ENCODE results near the gene SPATA31D1. TPM values are rescaled to one million over a fixed set of nuclear protein-coding genes. Genes with fewer than 3 reads are reported as not detected.

The SPATA31D1 gene
- total RNA-seq, 1 experiment from 2014 or later, result not detected

DNA sequence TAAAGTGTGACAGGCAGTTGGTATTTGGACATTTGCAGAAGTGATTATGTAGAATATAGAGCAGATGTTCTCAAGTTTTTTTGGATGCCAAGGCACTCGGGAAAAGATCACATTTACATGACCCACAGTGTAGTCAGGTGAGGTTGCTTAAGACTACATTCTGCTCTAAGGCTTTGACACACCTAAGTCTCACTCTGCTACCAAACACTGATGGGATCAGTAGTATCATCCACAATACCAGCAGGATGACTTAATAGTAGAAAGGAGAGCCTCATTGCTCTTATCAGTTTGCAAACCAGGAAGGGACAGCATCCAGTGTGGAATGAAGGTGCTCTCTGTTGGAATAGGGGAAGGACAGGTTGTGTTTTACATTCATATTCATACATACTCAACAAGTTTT, 2.5 kb upstream of the SPATA31D1 start:
- ChIA-PET CTCF (no interaction called here), POLR2A (no interaction called here), RAD21 (ENCODE audit: low non-redundant PET in 1 of 2, low total read pairs in 2 of 2, uncharacterized antibody in 2 of 2, unreplicated experiment in 2 of 2) (no interaction called here)
- H3K79me2 ChIP-seq (ENCODE audit: insufficient read depth, low read length), result no peaks in the 10 kb centered on the region
- no peaks in the 10 kb centered on the region for H3K36me3 ChIP-seq (ENCODE audit: control insufficient read depth in 1 of 2, insufficient read depth in 2 of 2, low read length in 2 of 2)
- H3K27me3 ChIP-seq (ENCODE audit: insufficient read depth, low read length), result no peaks in the 10 kb centered on the region
- H4K20me1 ChIP-seq (ENCODE audit: insufficient read depth), result no peaks in the 10 kb centered on the region
- DNase-seq (ENCODE audit: low read depth, low spot score), result no peak
- H3K4me2 ChIP-seq (ENCODE audit: low read length), result no peak overlapping the region
- no peaks in the 10 kb centered on the region for H3K9me3 ChIP-seq (ENCODE audit: control insufficient read depth in 1 of 2, insufficient read depth in 1 of 2, low read depth in 1 of 2, low read length in 2 of 2)
- H3K27ac ChIP-seq (ENCODE audit: low read depth, low read length), result no peak overlapping the region
- H3K4me1 ChIP-seq (ENCODE audit: control insufficient read depth in 1 of 2, insufficient read depth in 2 of 2, low read length in 2 of 2), result no peaks in the 10 kb centered on the region
- no TSS peak for BruUV-seq (replicated peaks)
- no peak for TF ChIP-seq RAD21 (IDR thresholded peaks at IDR 0.05; ENCODE audit: low read depth)
- no peak for TF ChIP-seq JUND (IDR thresholded peaks at IDR 0.05)
- TF ChIP-seq EZH2 (IDR thresholded peaks at IDR 0.05), result no peak
- TF ChIP-seq SRF (IDR thresholded peaks at IDR 0.05; ENCODE audit: low read depth), result no peak
- TF ChIP-seq, protein P1, sequence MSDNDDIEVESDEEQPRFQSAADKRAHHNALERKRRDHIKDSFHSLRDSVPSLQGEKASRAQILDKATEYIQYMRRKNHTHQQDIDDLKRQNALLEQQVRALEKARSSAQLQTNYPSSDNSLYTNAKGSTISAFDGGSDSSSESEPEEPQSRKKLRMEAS (IDR thresholded peaks at IDR 0.05), result no peak
- TF ChIP-seq, protein P2, sequence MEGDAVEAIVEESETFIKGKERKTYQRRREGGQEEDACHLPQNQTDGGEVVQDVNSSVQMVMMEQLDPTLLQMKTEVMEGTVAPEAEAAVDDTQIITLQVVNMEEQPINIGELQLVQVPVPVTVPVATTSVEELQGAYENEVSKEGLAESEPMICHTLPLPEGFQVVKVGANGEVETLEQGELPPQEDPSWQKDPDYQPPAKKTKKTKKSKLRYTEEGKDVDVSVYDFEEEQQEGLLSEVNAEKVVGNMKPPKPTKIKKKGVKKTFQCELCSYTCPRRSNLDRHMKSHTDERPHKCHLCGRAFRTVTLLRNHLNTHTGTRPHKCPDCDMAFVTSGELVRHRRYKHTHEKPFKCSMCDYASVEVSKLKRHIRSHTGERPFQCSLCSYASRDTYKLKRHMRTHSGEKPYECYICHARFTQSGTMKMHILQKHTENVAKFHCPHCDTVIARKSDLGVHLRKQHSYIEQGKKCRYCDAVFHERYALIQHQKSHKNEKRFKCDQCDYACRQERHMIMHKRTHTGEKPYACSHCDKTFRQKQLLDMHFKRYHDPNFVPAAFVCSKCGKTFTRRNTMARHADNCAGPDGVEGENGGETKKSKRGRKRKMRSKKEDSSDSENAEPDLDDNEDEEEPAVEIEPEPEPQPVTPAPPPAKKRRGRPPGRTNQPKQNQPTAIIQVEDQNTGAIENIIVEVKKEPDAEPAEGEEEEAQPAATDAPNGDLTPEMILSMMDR (IDR thresholded peaks at IDR 0.05 in 2 of 3, conservative IDR thresholded peaks at IDR 0.05 in 1 of 3; ENCODE audit: borderline replicate concordance in 1 of 3, insufficient read depth in 1 of 3, low read depth in 2 of 3, low read length in 2 of 3), result no peak
- TF ChIP-seq SIN3A (IDR thresholded peaks at IDR 0.05; ENCODE audit: low read depth), result no peak
- no peak for TF ChIP-seq CBX3 (IDR thresholded peaks at IDR 0.05; ENCODE audit: low read depth)
- TF ChIP-seq EGR1 (IDR thresholded peaks at IDR 0.05; ENCODE audit: low read depth), result no peak
- no peak overlapping the region for H3K9ac ChIP-seq (ENCODE audit: low read length)
- H2AFZ ChIP-seq (ENCODE audit: low read depth, low read length, poor library complexity, severe bottlenecking), result no peak overlapping the region
- H3K9me2 ChIP-seq (ENCODE audit: insufficient read depth), result no peaks in the 10 kb centered on the region
- intact Hi-C loops (cut with micrococcal nuclease), result no loop called here
- ATAC-seq, result no peak
- H3K4me3 ChIP-seq (replicated peaks in 1 of 2; ENCODE audit: low read depth in 1 of 2, low read length in 2 of 2), result no peak overlapping the region

DNA sequence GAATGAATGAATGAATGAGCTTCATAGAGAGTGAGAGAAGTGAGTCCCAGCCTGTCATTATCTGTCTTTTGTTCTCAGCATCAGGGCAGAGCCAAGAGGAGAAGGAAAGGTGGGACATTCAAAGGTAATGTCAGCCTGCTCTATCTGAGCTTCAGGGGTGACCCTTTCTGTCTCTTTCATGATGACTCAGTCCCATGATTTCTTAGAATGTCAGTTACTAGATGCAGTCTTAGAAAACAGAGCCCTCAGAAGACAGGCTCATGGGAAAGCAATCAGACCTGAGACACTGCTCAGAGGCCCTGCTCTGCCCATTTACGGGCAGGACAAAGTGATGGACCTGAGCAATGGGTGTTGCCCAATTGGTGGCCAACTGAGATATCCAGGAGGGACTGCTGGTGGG, 1.1 kb downstream of the SPATA31D1 start:
- H3K4me3 ChIP-seq (replicated peaks in 1 of 2; ENCODE audit: low read depth in 1 of 2, low read length in 2 of 2), result no peak overlapping the region
- CTCF ChIA-PET, result no interaction called here
- no TSS peak for BruUV-seq (replicated peaks)
- TF ChIP-seq RAD21 (IDR thresholded peaks at IDR 0.05; ENCODE audit: low read depth) (no peak), YY1 (IDR thresholded peaks at IDR 0.05; ENCODE audit: extremely low read depth, insufficient replicate concordance, low read depth, low read length) (no peak), FOSL1 (IDR thresholded peaks at IDR 0.05; ENCODE audit: low read depth) (no peak)
- TF ChIP-seq, protein P3, sequence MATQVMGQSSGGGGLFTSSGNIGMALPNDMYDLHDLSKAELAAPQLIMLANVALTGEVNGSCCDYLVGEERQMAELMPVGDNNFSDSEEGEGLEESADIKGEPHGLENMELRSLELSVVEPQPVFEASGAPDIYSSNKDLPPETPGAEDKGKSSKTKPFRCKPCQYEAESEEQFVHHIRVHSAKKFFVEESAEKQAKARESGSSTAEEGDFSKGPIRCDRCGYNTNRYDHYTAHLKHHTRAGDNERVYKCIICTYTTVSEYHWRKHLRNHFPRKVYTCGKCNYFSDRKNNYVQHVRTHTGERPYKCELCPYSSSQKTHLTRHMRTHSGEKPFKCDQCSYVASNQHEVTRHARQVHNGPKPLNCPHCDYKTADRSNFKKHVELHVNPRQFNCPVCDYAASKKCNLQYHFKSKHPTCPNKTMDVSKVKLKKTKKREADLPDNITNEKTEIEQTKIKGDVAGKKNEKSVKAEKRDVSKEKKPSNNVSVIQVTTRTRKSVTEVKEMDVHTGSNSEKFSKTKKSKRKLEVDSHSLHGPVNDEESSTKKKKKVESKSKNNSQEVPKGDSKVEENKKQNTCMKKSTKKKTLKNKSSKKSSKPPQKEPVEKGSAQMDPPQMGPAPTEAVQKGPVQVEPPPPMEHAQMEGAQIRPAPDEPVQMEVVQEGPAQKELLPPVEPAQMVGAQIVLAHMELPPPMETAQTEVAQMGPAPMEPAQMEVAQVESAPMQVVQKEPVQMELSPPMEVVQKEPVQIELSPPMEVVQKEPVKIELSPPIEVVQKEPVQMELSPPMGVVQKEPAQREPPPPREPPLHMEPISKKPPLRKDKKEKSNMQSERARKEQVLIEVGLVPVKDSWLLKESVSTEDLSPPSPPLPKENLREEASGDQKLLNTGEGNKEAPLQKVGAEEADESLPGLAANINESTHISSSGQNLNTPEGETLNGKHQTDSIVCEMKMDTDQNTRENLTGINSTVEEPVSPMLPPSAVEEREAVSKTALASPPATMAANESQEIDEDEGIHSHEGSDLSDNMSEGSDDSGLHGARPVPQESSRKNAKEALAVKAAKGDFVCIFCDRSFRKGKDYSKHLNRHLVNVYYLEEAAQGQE (IDR thresholded peaks at IDR 0.05; ENCODE audit: low read depth), result no peak
- TF ChIP-seq, protein P2 (IDR thresholded peaks at IDR 0.05 in 2 of 3, conservative IDR thresholded peaks at IDR 0.05 in 1 of 3; ENCODE audit: borderline replicate concordance in 1 of 3, insufficient read depth in 1 of 3, low read depth in 2 of 3, low read length in 2 of 3), result no peak
- TF ChIP-seq, protein P1 (IDR thresholded peaks at IDR 0.05), result no peak

More for the DNA sequence above, 1.1 kb downstream of the SPATA31D1 start:
- H3K9me2 ChIP-seq (ENCODE audit: insufficient read depth), result no peaks in the 10 kb centered on the region
- H3K36me3 ChIP-seq (ENCODE audit: control insufficient read depth in 1 of 2, insufficient read depth in 2 of 2, low read length in 2 of 2), result no peaks in the 10 kb centered on the region
- H3K4me1 ChIP-seq (ENCODE audit: control insufficient read depth in 1 of 2, insufficient read depth in 2 of 2, low read length in 2 of 2), result no peaks in the 10 kb centered on the region
- H2AFZ ChIP-seq (ENCODE audit: low read depth, low read length, poor library complexity, severe bottlenecking), result no peak overlapping the region
- DNase-seq (ENCODE audit: low read depth, low spot score) (no peak), ATAC-seq (no peak)
- H3K4me2 ChIP-seq (ENCODE audit: low read length), result no peak overlapping the region
- H4K20me1 ChIP-seq (ENCODE audit: insufficient read depth), result no peaks in the 10 kb centered on the region
- no peaks in the 10 kb centered on the region for H3K9me3 ChIP-seq (ENCODE audit: control insufficient read depth in 1 of 2, insufficient read depth in 1 of 2, low read depth in 1 of 2, low read length in 2 of 2)
- ChIA-PET POLR2A (no interaction called here), RAD21 (ENCODE audit: low non-redundant PET in 1 of 2, low total read pairs in 2 of 2, uncharacterized antibody in 2 of 2, unreplicated experiment in 2 of 2) (no interaction called here)
- intact Hi-C loops (cut with micrococcal nuclease), result no loop called here
- H3K27ac ChIP-seq (ENCODE audit: low read depth, low read length), result no peak overlapping the region
- H3K9ac ChIP-seq (ENCODE audit: low read length), result no peak overlapping the region
- H3K79me2 ChIP-seq (ENCODE audit: insufficient read depth, low read length), result no peaks in the 10 kb centered on the region
- H3K27me3 ChIP-seq (ENCODE audit: insufficient read depth, low read length), result peaks cover 9% of the 10 kb centered on the region; the same call in 1 of the 2 replicates

Data from HCT116 (cell line).